ENCODE results near the gene RBFOX2.
A peak's percentile ranks its signal among the peaks of the same experiment; 100 is the strongest.
"Not testable (repeated sequence)": the region's sequence is repeated elsewhere in the genome, so short reads cannot be mapped to it uniquely, and the experiment has no call there.

RBFOX2 gene

DNA sequence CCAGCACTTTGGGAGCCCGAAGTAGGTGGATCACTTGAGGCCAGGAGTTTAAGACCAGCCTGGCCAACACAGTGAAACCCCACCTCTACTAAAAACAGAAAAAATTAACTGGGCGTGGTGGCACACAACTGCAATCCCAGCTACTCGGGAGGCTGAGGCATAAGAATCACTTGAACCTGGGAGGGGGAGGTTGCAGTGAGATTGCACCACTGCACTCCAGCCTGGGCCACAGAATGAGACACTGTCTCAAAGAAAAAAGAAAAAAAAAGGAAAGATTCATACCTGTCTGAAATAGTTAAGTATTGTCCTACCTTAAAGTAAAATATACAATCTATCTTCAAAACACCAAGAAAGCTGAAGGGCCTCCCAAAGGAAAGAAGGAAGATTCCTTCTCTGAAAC, 20.1 kb downstream of the RBFOX2 start:
- no peak for DNase-seq (ENCODE audit: low spot score)

DNA sequence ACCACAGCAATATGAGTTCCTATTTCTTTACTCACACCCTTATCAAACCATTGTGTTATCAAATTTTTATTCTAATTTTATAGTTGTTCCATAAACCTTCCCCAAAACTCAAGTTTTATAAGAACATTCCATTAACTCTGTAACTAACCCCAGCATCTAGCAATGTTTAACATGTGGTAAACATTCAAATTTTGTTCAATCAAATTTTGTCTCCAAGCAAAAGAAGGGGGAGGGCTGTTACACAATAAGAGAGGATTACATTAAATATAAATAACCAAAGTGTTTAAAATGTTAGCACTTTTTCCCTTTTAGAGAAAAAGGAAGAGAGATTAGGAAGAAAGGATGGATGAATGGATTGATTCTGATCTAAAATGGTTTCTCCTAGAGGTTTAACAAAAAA, 20.5 kb downstream of the RBFOX2 start:
- DNase-seq (ENCODE audit: low spot score), result no peak

DNA sequence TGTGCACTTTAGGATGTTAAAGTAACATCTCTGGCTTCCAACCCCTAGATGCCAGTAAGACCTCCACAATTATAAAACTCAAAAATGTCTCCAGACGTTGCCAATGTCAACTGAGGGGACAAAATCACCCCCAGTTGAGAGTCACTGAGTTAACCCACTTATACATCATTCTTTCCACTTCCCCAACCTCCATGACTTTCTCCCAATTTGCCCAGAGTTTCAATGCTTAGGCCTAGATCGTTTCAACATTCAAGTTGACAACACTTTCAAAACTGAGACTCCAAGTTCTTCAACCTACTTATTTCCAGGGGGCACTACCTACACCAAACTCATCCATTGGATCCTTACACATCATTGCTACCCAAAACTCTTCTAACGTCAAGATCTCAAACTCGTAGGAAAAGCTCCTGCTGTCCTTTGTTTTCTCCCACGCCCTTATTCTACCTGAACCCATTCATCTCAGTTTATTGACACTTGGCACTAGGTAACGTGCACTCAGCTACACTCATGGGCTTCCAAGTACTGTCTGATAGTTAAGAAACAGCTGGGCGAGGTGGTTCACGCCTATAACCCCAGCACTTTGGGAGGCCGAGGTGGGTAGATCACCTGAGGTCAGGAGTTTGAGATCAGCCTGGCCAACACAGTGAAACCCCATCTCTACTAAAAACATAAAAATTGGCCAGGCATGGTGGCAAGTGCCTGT, 24.5 kb downstream of the RBFOX2 start:
- no peak for DNase-seq (ENCODE audit: low spot score)

DNA sequence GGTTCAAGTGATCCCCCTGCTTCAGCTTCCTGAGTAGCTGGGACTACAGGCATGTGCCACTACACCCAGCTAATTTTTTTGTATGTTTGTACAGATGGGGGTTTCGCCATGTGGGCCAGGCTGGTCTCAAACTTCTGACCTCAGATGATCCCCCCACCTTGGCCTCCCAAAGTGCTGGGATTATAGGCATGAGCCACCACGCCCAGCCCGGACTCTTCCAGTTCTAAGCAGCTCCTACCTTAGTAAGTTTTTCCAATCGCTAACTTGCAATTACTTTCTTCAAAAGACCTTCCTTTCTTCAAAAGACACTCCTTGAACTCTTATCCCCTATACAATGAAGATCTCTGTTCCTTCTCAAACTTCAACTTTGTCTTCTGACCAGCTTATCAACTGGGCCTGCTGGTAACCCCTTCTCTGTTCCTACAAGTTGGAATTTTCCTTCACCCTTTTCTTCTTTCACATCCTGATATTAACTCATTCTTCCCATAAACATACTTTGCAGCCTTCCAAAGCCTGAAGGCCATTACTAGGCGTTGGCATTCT, 25.8 kb downstream of the RBFOX2 start:
- no peak for DNase-seq (ENCODE audit: low spot score)

DNA sequence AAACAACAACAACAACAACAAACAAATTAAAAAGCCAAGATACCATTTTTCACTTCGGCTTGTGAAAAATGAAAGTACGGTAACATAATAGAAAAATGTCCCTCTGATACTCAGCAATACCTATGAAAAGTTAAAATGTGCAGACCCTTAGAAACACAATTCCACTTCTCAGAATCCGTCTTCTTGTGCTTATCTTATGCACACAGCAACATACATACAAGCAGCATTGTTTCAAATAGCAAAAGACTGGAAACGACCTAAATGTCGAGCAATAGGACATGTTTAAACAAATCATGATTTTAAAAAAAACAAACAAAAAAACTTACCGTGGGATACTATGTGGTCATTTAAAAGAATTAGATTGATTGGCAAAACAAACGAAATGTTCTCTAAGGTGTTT, 26.5 kb downstream of the RBFOX2 start:
- DNase-seq (ENCODE audit: low spot score), result no peak

DNA sequence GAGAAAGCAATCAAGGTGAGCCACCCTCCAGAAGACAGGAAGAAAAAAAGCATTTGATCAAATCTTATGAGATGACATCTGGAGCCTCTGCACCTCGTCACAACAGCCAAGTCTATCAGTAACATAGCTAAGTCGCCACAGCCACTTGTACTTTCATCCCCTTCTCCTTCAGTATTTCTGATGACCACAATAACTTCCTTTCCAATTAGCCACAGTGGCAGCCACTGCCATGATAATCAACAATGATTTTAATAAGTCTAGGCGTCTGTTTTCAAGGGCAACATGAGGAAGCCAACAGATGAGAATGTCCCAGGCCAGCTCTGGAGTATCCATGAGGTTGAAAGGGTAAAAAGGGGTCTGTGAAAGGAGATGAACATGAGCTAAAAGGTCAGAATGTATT, 29.9 kb downstream of the RBFOX2 start:
- no peak for DNase-seq (ENCODE audit: low spot score)

DNA sequence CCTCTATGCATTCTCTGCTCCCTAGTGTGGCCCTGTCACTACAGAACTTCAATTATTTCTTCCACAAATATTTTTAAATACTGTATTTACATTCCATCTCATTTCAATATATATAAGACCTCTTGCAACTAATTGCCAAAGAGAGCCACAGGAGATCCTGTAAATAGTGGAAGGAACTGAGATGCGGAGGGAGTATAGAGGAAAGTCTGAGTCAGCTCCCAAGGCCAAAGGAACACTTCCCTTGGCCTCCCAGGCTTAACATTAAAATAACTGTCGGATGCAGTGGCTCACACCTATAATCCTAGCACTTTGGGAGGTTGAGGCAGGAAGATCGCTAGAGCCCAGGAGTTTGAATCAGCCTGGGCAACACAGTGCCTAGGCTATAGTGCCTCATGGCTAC, 31.2 kb downstream of the RBFOX2 start:
- DNase-seq (ENCODE audit: low spot score), result no peak

DNA sequence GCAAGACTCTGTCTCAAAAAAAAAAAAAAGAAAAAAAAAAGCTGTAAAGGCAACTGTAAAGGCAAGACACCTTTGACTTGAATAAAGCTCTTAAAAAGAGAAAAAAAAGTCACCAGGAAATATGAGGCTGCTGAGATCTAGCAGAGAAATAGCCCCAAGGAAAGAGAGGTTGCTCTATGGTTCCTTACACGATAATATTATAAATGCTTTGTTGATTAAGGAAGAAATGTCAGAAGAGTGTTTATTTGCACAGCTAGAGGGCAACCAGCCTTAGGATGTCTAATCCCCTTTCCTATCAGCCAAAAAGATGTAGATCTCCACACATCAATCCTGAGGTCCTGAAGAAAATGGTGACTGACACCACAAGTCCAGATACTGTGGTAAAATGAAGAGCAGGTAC, 32.0 kb downstream of the RBFOX2 start:
- DNase-seq (ENCODE audit: low spot score), result no peak

DNA sequence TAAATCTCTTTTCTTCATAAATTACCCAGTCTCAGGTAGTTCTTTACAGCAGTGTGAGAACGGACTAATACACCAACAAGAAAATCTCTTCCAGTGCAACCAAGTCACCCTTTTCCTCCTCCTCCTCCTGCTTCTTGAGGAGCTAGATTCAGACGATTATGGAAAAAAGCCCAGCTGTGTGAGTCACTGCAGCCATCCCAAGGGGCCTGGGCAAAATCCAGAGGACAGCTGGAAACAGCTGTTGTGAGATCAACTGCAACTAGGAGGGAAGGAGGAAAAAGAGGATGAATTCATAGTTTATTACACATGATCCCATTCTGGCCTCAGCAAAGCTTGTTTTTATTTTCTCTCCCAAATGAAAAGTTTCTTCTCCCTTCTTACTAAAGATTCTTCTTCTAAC, 32.9 kb downstream of the RBFOX2 start:
- peak; percentile 88 for DNase-seq (ENCODE audit: low spot score)

DNA sequence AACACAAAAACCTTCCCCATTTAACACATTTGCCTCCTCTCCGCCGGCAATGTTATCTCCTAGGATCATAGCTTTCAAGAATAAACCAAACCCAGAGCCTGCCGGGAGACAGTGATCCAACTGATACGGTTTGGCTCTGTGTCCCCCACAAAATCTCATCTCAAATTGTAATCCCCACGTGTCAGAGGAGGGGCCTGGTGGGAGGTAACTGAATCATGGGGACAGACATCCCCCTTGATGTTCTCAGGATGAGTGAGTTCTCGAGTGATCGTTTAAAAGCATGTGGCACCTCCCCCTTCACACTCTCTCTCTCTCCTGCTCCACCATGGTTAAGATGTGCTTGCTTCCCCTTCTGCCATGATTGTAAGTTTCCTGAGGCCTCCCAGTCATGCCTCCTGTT, 33.3 kb downstream of the RBFOX2 start:
- DNase-seq (ENCODE audit: low spot score), result no peak

DNA sequence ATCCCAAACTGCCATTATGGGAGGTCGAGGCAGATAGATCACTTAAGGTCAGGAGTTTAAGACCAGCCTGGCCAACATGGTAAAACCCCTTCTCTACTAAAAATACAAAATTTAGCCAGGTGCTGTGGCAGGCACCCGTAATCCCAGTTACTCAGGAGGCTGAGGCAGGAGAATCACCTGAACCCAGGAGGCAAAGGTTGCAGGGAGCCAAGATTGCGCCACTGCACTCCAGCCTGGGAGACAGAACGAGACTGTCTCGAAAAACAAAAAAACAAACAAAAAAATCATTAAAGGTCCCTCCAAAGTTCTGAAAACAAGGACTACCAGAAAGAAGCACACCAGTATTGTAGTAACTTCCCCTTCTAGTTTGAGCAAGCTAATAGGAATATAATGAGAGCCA, 34.9 kb downstream of the RBFOX2 start:
- not testable (repeated sequence) for DNase-seq (ENCODE audit: low spot score)

DNA sequence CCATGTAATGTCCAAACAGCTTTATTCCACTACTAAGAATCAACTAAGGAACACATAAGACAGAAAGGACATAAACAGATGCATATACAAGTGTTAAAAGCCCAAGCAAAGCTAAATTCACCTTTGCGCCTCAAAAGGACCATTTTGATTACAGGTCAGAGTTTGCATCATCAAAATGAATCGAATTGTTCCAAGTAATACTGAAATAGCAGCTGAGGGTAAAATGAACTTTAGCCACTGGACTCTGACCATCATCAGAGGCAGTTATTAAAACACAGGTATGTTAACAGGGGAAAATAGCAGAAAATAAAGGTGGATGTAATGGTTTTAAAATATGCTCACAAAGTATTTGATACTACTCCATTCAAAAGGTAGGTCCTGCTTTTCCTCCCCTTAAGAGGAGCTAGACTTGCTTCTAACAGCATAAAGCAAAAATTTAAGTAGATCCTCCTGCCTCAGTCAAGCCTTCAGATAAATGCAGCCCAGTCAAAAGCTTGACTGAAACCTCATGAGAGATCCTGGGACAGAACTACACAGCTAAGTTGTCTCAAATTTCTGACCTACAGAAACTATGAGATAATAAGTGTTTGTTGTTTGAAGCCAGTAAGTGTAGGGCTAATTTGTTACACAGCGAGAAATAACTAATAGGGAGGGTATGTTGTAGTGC, 35.4 kb downstream of the RBFOX2 start:
- DNase-seq (ENCODE audit: low spot score), result no peak

DNA sequence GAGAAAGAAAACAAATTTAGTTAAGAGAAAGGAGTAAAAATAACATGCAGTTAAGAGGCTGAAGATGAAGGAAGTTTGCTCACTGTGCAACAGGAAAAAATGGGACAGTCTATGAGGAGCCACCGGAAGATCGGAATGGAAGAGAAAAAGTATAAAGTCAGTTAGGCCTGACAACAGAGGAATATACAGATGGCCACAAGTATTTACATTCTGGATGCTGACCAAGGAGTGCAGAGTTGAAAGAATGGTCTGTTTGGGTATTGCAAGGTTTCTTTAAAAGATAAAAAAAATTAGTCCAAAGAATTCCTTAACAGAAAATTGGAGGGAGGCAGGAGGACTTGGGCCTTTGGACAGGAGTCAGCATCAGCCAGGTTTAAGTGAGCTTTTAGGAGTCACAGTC, 37.5 kb downstream of the RBFOX2 start:
- DNase-seq (ENCODE audit: low spot score), result no peak

DNA sequence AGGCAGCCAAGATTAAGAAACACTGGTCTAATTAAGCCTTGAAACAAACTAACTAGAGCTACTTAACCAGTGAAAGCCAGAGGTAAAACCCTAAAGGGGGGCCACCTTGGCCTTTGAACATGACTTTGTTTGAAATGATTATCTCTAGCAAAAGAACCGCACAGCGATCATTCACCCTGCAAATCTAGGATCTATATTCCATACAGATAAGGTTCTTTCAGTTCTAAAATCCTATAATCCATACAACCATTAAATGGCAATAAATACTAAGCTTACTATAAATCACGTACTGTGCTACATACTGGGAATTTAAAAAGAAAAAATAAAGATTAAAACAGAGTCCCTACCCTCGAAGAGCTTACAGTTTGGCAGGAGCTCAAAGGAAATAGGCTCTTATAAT, 40.6 kb downstream of the RBFOX2 start:
- no peak for DNase-seq (ENCODE audit: low spot score)

DNA sequence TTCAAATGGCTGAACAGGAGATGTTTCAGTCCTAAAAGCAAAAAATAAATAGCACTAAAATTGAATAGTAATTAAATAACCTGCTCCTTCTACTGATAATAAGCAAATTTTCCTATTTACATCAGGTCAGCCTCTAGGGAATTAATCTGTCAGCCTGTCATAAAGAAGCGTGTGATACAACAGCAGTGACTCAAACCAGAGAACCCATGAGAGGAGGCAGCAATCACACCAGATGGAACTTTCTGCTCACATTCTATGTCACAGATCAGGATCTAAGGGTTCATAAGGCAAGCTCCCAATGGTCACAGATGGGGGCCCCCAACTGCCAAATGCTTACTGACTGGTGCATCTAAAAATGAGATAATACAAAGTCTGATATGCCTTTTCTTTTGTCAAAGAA, 41.1 kb downstream of the RBFOX2 start:
- no peak for DNase-seq (ENCODE audit: low spot score)

DNA sequence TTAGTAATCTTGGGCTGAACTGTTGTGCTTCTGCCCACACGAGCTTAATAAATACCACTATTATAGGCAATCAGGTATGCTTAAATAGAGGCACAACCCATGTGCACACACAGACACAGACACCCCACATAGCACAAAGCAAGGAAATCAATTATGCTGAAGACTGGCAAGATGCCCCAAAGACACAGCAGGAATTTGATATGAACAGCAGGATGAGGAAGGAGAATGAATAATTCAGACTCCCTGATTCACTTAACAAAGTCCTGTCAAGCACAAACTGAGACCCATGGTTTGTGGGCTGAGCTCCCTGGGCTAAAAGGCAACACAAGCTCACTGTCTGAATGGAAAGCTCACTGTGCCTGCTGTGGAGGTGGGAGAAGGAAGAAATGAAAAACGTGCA, 42.5 kb downstream of the RBFOX2 start:
- peak; percentile 19 for DNase-seq (ENCODE audit: low spot score)

DNA sequence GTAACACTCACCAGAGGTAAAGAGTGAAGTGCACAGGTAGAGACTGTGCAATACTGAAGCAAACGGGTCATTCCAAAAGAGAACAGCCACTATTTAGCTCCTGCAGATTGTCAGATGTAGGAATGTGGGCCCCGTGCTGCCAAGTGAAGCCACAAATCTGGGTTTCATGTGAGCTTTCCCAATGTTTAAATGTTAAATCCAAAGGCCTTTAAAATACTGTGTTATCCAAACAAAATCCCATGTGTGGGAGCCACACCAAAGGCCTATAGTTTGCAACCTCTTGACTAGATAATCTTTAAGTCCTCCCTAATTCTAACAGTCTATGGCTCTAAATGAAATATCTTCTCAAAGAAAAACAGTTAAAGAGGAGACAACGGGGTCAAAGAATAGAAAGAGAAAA, 43.3 kb downstream of the RBFOX2 start:
- no peak for DNase-seq (ENCODE audit: low spot score)

DNA sequence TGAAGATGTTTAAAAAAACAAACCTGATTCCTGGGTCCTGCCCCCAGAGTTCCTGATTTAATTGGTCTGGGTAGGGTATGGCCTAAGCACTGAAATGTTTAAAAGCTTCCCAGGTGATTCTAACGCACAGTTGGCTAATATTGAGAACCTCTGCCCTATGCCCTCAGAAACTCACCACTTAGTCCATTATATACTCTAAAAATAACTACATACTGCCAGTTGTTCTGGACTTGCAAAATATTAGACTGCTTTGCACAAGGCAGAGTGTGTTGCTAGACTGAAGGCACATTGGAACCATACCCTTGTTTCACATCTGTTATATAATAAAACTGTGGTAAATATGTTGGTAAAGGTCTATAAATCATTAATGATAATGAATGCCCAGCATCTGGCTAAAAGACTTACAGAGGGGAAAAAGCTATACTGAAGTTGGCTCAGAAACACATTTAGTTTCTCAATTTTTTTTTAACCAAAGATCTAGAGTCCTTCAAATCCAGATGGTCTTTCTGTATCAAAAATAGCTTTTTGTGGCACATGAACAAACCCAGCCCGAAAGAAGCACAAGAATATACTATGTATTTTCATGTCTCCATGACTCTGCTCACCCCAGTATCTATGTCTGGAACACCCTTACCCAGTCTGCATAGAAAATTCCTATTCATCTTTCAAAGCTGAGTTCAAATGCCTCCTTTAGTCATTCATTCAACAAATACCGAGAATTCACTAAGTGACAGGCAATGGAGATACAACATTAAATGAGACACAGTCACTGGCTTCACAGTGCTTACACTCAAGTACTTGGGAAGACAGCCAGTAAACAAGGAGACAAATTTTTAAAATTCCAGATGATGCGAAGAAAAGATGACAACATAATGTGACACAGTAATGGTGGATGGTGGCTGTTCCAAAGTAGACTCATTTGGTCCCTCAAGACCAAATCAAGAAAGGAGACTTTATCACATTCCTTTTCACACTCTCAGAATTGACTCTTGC, 44.1 kb downstream of the RBFOX2 start:
- no peak for DNase-seq (ENCODE audit: low spot score)

DNA sequence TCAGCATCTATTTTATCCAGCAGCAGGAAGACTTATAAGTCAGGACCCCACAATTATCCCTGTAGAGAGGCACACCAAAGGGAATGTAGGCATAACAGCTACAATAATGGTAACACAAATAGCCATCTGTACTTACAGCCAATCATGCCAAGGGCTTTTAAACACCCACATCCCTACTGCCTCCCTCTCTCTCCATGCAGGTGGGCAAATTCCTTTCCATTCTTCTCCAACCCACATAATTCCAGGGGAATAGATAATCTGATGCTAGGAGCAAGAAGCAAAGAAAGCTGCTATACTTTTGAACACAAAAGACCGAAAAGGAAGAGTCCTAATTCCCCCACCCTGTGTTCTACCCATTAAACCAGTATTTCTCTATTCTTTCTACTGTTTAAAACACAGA, 46.7 kb downstream of the RBFOX2 start:
- DNase-seq (ENCODE audit: low spot score), result no peak

DNA sequence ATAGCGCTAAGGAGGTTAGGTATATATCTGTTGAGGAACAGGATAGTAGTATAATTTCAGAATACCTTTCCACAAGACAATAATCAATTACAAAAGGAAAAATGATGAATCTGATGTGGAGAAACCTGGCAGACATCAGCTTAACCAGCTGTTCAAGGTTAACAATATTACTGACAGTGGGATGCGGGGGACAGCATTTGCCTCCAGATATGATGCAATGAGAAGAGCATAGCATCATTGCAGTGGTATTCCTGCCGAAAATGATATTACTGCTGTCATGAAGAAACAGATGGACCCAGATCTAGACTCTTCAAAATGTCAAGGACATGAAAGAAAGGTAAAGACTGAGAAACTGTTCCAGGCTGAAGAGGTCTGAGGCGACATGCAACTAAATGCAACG, 49.7 kb downstream of the RBFOX2 start:
- peak; percentile 11 for DNase-seq (ENCODE audit: low spot score)

DNA sequence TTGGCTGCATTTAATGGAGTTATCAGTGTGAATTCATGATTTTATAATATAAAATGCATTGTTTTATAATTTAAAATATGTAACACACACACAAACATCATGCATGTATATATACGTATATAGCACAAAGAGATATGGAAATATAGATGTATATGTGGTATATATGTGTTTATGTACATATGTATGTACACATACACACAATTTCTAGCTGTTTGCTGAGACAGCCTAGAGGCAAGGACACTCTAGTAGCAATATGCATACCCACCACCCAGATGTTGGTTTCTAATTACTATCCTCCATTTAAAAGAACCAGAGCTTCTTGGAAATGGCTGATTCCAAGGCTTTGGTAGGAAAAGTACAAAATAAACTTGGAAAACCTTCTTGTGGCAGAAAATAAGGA, 50.4 kb downstream of the RBFOX2 start:
- DNase-seq (ENCODE audit: low spot score), result no peak

DNA sequence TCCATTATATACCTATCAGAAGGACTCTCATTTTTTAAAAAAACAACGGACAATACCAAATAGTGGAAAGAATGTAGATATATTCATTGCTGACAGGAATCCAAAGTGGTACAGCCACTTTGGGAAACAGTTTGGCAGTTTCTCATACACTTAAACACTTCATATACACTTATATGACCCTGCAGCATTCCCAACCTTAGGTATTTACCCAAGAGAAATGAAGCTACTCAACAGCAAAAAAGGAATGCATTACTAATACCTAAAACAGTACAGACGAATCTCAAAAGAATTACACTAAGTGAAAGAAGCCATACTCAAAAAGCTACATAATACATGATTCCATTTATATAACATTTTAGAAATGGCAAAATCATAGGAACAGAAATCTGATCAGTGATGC, 51.5 kb downstream of the RBFOX2 start:
- DNase-seq (ENCODE audit: low spot score), result peak; percentile 16

DNA sequence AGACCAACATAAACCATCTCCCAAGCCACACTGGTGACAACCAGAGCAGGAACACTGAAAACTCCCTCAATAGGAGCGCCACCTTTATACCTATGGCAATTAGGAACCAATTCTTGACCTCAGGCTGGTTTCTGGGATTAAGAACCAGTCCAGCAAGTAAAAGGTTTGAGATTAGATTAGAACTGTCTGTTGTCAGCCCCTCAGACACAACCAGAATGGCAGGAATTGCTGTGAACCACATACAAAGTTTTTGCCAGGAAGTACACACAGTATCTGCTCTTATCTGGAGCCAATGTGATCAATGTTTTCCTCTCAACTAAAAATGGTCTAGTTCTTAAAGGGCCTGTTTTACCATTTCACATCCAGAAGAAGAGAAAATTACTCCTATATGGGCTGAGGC, 55.2 kb downstream of the RBFOX2 start:
- DNase-seq (ENCODE audit: low spot score), result no peak
